PC-3 (cell line): Measurements from ENCODE around the gene STK38L.

Experiments used
- CTCF ChIP-seq: fragments of 300-600 bp; sonication (generic); conservative IDR thresholded peaks from 2 replicates; pipeline ENCODE4 v1.5.1; 2017; ENCODE audit warnings: antibody characterized with exemption, low read depth, mild to moderate bottlenecking, low read length
- EZH2 ChIP-seq: fragments of 300-600 bp; sonication (generic); IDR thresholded peaks from one replicate; pipeline ENCODE4 v1.6.1; 2017; ENCODE audit warnings: antibody characterized with exemption, mild to moderate bottlenecking, low read length; ENCODE audit not compliant: unreplicated experiment
- EZH2phosphoT487 ChIP-seq: fragments of 300-600 bp; sonication (generic); IDR thresholded peaks from 2 replicates; pipeline ENCODE4 v1.6.1; 2018; ENCODE audit warnings: mild to moderate bottlenecking, antibody characterized with exemption, low read length, borderline replicate concordance

GRCh38 chr12:27304856-27305255, 60.8 kb downstream of the STK38L start:
- TF ChIP-seq CTCF: no peak
- TF ChIP-seq EZH2phosphoT487: no peak
- no peak for TF ChIP-seq EZH2
